Middle frontal gyrus (tissue), 1 donor: Measurements from ENCODE around the gene ACOX1.

Source experiments
- DNase-seq: peaks from one replicate; pipeline ENCODE4 v3.0.0-alpha.2; 2015; ENCODE audit warnings: low spot score; ENCODE audit errors: extremely low spot score

ACOX1 gene

GRCh38 chr17:75909812-75910274, 69.1 kb downstream of the ACOX1 start:
- no peak for DNase-seq

DNA sequence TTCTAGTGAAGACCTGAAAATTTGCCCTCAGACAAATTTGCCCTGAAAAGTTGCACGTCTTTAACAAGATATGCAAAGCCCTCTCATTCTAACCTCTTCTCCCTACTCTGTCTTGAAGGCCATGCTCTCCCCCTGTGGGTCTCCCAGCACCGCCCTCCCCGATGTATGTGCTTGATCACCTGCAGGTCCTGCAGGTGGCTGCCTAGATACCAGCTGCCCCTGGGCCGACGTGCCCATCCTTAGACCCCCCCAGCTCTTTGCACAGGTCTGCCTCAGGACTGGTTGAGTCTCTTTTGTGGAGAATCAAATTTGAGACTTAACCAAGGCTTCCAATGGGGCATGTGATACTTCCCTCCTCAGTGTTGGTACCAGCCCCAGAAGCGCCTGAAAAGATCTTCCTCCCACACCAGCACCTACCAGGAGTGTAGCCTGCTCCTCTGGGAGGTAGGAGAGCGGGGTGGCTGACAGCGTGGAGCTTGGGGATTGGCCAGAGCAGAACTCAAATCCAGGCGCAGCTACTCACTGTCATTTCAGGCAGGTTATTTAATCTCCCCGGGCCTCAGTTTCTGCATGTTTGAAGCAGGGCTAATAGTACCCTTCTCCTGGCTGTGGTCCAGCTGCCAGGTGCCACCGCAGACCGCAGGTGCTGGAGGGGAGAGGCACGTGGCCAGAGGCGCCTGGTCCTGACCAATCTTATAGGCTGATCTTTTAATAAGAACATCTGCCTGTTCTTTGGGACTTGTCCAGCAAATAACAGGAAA, 69.7 kb downstream of the ACOX1 start:
- no peak for DNase-seq

GRCh38 chr17:75908201-75908600, 70.8 kb downstream of the ACOX1 start:
- no peak for DNase-seq

DNA sequence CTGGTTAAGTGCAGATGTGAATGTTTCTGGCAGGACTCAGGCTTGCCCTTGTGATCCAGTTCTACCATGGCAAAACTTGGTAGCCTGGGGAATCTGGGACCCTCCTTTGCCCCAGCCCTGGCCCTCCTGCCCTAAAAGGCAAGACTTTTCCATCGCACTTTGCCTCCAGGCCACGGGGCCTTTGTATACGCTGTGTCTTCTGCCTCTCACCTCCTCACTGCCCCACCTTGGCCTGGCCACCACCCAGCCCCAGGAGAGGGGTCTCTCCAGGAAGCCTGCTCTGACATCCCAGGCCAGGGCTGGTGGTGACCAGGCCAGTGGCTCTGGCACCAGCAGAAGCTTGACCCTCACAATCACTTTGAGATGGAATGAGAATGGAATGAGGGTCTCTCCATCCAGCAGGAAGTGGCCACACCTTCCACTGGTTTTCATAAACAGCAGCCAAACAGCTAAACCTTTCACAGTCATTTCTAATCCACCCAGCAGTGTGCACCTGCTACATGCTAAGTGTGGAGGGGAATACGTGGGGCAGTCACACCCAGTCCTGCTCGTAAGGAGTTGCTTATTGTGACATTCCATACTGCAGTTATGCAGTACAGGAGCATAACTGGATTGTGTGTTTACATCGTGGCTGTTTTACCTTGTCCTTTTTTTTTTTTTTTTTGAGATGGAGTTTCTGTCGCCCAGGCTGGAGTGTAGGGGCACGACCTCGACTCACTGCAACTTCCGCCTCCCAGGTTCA, 72.7 kb downstream of the ACOX1 start:
- no peak for DNase-seq

- peak; percentile 75 for DNase-seq
These were observed 74.0 kb downstream of the ACOX1 start, which contains the start of gene MRPL38 for GRCh38 chr17:75904749-75905521. MRPL38 (minus strand) TSS chr17:75904884; CDS start chr17:75904875, 9 bp downstream.

DNA sequence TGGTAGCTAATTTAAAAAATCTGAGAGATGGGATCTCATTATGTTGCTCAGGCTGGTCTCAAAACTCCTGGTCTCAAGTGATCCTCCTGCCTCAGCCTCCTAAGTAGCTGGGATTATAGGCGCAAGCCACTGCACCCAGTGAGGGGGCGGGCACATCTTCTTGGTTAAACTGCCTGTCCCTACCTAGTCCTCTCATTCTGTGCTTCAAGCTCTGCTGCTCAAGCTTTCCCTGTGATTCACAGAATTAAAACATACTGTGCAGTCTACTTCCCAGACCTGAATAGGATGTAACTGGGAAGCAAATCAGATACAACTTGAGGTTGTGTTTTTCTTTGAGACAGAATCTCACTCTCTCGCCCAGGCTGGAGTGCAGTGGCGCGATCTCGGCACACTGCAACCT, 76.6 kb downstream of the ACOX1 start:
- no peak for DNase-seq

GRCh38 chr17:75901727-75902126, 77.2 kb downstream of the ACOX1 start:
- no peak for DNase-seq

DNA sequence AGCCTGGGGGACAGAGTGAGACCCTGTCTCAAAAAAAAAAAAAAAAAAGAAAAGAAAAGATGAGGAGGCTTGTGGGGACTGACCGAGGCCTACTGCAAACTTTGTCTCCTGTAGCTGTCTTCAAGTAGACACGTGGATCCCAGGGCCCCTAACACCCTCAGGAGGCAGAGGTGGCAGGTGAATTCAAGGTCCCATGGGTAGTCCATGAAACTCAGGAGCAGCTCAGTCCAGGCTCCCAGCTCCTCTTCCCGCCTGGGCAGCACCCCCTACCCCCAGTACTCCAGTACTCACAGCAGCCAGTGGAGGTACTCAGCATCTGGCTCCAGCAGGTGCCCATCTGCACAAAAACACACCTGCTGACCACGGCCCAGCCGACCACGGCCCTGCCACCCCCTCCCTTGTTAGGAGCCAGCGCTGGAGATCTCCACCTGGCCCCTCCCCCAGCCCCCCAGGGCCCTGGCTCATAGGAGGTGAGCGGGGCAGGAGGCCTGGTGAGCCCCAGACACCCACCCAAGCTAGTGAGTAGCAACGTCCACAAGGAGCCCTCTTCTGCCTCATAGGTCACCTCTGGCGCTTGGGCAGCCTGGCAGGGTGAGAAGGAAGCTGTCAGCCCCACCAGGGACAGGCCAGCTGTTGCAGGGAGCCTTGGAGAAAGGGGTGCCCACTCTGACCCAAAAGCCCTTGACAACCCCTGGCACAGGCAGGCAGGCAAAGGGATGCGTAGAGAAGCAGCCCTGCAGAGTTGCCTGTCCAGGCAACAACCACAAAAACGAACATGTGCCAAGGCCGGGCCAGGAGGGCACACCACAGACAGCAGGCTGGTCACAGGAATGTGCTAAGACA, 78.1 kb downstream of the ACOX1 start:
- no peak for DNase-seq

DNA sequence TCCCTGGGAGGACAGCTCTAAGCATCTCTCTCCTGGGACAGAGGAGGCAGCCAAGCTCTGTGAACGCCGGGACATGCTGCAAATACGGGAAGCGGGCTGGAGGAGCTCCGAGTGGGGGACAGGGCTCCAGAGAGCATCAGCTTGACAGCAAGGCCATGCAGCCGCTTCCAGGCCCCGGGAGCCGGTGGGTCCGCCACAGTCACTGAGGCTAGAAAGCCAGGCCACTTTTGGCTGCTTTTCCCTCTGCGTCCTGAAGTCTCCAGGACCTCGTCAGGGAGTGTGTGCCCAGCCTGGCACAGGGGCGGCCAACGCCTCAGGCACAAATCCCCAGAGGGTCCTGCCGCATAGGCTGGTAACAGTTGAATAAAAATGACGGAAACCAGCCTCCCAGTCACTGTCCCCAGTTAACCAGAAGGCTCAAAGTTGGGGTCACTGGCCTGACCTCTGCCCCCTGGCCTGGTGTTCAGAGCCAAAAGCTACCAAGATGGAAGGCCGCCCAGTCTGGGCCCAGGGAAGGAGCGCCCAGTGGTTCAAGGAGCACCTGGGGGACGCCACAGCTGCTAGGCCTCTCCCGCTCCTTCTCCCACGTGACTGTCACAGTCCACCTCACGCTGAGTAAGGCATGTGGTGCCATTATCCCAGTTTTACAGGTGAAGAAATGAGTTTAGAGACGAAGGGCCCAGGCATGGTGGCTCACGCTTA, 79.0 kb downstream of the ACOX1 start:
- DNase-seq = no peak

DNA sequence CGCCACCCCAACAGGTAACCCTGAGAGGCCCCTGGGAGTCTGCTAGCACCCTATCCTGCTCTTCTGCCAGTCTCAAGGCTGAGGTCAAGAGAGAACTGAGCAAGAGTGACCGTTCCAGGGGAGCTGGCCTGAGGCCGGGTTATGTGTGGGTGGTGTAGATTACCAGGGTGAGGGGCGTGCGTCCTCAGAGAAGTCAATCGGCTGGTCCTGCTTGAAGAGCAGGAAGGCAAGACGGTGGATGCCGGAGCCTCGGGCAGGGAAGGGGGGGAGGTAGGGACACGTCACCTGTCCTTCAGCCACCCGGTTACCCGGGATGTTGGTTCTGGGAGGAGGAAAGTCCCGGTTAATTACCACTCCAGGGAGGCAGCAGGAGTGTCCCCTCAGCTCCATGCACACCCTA, 79.6 kb downstream of the ACOX1 start:
- no peak for DNase-seq

DNA sequence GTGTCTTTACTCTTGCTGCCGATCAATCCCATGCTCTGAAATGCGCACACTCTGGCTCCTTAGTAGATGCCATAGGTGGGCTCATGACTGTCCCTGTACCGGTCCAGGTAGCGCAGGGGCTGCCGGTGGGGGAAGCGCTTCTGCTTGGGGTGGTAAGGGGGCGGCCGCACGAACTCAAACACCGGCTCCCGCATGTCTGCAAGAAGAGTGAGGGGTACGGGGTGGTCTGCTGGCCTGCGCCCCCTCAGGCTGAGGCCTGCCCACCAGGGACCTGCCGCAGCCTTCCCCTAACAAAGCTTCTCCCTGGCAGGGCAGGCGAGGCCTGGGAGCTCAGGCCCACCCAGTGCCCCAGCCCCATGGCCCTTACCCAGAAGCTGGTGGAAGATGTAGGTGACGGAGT, 80.2 kb downstream of the ACOX1 start:
- DNase-seq = no peak

GRCh38 chr17:75898065-75898464, 80.9 kb downstream of the ACOX1 start:
- no peak for DNase-seq

GRCh38 chr17:75897160-75898019, 81.6 kb downstream of the ACOX1 start:
- no peak for DNase-seq

- DNase-seq = peak; percentile 71
These were observed 82.4 kb downstream of the ACOX1 start, which contains the start of gene TRIM65 for GRCh38 chr17:75896415-75897159. TRIM65 (minus strand) TSS chr17:75896951; CDS start chr17:75896937, 14 bp downstream.

GRCh38 chr17:75895370-75896155, 83.4 kb downstream of the ACOX1 start:
- no peak for DNase-seq

- DNase-seq = no peak
These were observed 84.8 kb downstream of the ACOX1 start for GRCh38 chr17:75894049-75894733.
